ENCODE results near the gene ROBO1.

DNA sequence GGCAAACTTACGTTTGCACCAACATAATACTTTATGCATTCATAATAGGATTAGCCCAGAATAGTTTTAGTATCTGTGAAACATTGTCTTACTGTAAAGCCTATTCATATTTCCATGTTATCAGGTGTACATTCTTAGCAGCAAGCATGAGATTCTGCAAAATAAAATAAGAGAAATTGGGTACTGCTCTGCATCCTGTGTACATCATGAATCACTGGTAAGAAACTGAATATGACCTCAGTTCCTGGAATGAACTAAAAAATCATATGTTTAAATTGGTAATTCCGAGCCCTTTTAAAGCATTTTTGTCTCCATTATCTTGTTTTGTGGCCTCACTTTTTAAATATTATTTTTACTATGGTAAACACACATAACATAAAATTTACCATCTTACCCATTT, 605.1 kb downstream of the ROBO1 start:
- TF ChIP-seq POLR2A (IDR thresholded peaks at IDR 0.05) = no peak
- TF ChIP-seq, protein P1, sequence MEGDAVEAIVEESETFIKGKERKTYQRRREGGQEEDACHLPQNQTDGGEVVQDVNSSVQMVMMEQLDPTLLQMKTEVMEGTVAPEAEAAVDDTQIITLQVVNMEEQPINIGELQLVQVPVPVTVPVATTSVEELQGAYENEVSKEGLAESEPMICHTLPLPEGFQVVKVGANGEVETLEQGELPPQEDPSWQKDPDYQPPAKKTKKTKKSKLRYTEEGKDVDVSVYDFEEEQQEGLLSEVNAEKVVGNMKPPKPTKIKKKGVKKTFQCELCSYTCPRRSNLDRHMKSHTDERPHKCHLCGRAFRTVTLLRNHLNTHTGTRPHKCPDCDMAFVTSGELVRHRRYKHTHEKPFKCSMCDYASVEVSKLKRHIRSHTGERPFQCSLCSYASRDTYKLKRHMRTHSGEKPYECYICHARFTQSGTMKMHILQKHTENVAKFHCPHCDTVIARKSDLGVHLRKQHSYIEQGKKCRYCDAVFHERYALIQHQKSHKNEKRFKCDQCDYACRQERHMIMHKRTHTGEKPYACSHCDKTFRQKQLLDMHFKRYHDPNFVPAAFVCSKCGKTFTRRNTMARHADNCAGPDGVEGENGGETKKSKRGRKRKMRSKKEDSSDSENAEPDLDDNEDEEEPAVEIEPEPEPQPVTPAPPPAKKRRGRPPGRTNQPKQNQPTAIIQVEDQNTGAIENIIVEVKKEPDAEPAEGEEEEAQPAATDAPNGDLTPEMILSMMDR (IDR thresholded peaks at IDR 0.05) = no peak

Data from thyroid gland (tissue), 4 donors.